GM19035 (cell line): ENCODE results near the gene CD84.
"Not testable (repeated sequence)": the region's sequence is repeated elsewhere in the genome, so short reads cannot be mapped to it uniquely, and the experiment has no call there.

Experiments used
- ATAC-seq: cut with Tn5 transposase; IDR thresholded peaks from one replicate; pipeline ENCODE4 v1.9.1; 2021; ENCODE audit not compliant: unreplicated experiment

CD84 gene

GRCh38 chr1:160610569-160611242, 31.4 kb upstream of the CD84 start:
- ATAC-seq, result no peak

- no peak for ATAC-seq
Observed at GRCh38 chr1:160608941-160609340, 29.6 kb upstream of the CD84 start.

- no peak for ATAC-seq
Observed at GRCh38 chr1:160608514-160608913, 29.2 kb upstream of the CD84 start.

GRCh38 chr1:160608057-160608456, 28.8 kb upstream of the CD84 start:
- ATAC-seq, result no peak

GRCh38 chr1:160607672-160608032, 28.4 kb upstream of the CD84 start:
- peak; percentile 13 for ATAC-seq

GRCh38 chr1:160607011-160607671, 27.8 kb upstream of the CD84 start:
- ATAC-seq, result peak; percentile 66

- ATAC-seq, result peak; percentile 4
Observed at GRCh38 chr1:160606611-160607010, 27.3 kb upstream of the CD84 start.

GRCh38 chr1:160605792-160606479, 26.6 kb upstream of the CD84 start:
- ATAC-seq, result no peak

GRCh38 chr1:160605205-160605604, 25.9 kb upstream of the CD84 start:
- no peak for ATAC-seq

GRCh38 chr1:160597705-160598104, 18.4 kb upstream of the CD84 start:
- ATAC-seq, result no peak

- ATAC-seq, result no peak
Observed at GRCh38 chr1:160597051-160597450, 17.8 kb upstream of the CD84 start.

- no peak for ATAC-seq
Observed at GRCh38 chr1:160590488-160590887, 11.2 kb upstream of the CD84 start.

GRCh38 chr1:160588468-160588867, 9.2 kb upstream of the CD84 start:
- no peak for ATAC-seq

- no peak for ATAC-seq
Observed at GRCh38 chr1:160584784-160585183, 5.5 kb upstream of the CD84 start.

GRCh38 chr1:160582976-160583375, 3.7 kb upstream of the CD84 start:
- ATAC-seq, result not testable (repeated sequence)

- no peak for ATAC-seq
Observed at GRCh38 chr1:160581961-160582360, 2.7 kb upstream of the CD84 start.

- ATAC-seq, result no peak
Observed at GRCh38 chr1:160580221-160580812, 1.0 kb upstream of the CD84 start.

GRCh38 chr1:160578525-160579191, 638 bp downstream of the CD84 start:
- ATAC-seq, result no peak

GRCh38 chr1:160578175-160578524, 1.1 kb downstream of the CD84 start:
- ATAC-seq, result no peak

GRCh38 chr1:160577671-160578070, 1.6 kb downstream of the CD84 start:
- no peak for ATAC-seq

GRCh38 chr1:160576884-160577283, 2.4 kb downstream of the CD84 start:
- no peak for ATAC-seq
